GM21447 (cell line): ENCODE measurements around the gene ZNF597.

Source experiments
- ATAC-seq: cut with Tn5 transposase; IDR thresholded peaks from one replicate; pipeline ENCODE4 v1.9.1; 2021; ENCODE audit not compliant: unreplicated experiment

ZNF597 gene

GRCh38 chr16:3457434-3458252 is 14.3 kb upstream of the ZNF597 start:
- peak; percentile 61 for ATAC-seq

GRCh38 chr16:3454631-3455147 is 11.4 kb upstream of the ZNF597 start:
- no peak for ATAC-seq

DNA sequence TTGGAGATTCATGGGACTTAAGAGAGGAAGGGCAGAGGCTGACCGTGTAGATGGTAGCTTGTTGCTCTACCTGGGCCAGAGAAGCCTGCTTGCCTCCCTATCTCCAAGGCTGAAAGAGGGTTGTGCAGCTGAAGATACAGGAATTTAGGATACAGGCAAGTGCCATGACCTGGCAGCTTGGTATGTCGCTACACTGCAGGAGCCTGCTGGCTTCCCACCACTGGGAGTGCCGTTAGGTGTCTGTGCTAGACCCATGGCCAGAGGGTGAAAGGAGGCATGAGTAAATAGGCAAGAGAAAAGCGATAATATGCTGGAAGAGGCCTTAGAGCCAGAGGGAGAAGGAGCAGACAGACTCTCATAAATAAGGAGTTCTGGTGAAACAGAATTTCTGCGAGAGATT is 10.8 kb upstream of the ZNF597 start:
- ATAC-seq = no peak

DNA sequence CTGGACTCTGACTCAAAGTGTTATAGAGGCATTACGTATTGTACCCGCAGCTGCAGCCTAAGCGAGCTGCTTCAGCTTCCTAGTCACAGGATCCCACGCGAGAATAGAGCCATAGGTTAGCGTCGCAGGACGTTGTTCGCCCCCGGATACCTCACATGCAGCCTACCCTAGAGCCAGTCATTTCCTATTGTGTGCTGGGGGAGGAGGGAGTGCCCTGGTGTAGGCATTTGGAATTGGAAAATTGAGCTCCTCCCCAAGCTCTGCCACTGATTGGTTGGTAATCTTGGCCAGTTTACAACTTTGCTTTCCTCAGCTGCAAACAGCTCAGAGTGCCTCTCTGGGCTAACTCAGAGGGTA is 706 bp upstream of the ZNF597 start:
- peak; percentile 33 for ATAC-seq

- ATAC-seq = no peak
These were observed 3.7 kb downstream of the ZNF597 start for GRCh38 chr16:3439637-3440036.

DNA sequence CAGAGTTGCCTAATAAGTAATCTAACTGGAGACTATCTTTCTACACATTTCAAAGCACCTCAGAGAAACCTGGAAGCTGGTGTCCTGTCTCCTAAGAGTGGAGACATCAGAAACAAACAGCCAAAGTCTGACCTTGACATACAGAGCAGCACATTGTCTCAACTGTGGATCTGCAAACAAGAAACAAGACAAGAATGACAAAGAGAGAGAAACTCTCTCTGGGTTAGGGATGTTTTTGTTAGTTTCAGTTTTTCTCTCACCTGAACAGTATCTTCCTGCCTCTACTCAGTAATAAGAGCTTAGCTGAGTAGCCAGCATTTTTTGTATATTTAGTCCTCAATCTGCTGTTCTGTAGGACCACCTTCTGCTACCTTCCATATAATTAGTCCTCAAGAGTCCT is 8.9 kb downstream of the ZNF597 start:
- no peak for ATAC-seq

GRCh38 chr16:3431779-3432219 is 11.5 kb downstream of the ZNF597 start:
- ATAC-seq = no peak

GRCh38 chr16:3413730-3414379 is 29.4 kb downstream of the ZNF597 start:
- ATAC-seq = no peak

- no peak for ATAC-seq
These were observed 34.6 kb downstream of the ZNF597 start for GRCh38 chr16:3408561-3409197.

GRCh38 chr16:3401719-3402397 is 41.4 kb downstream of the ZNF597 start:
- ATAC-seq = no peak

GRCh38 chr16:3400779-3401688 is 42.3 kb downstream of the ZNF597 start, which contains the start of the genes ZNF174 and ZSCAN32:
Gene ZNF174, plus strand, starts transcription at chr16:3401215. Its CDS starts 790 bp downstream, at chr16:3402005.
Gene ZSCAN32, minus strand, starts transcription at chr16:3401004. Its CDS starts 3,447 bp downstream, at chr16:3397557.
- ATAC-seq = peak; percentile 97

- no peak for ATAC-seq
These were observed 42.9 kb downstream of the ZNF597 start for GRCh38 chr16:3400446-3400778.

GRCh38 chr16:3389663-3390338 is 53.5 kb downstream of the ZNF597 start:
- ATAC-seq = no peak

GRCh38 chr16:3388325-3388724 is 55.0 kb downstream of the ZNF597 start:
- ATAC-seq = no peak

- ATAC-seq = no peak
These were observed 60.3 kb downstream of the ZNF597 start for GRCh38 chr16:3383045-3383448.
